ENCODE measurements around the gene LYAR. TPM values are rescaled to one million over a fixed set of nuclear protein-coding genes. Genes with fewer than 3 reads are reported as not detected.

Gene LYAR
- total RNA-seq, 2 donors from 2014 or later = 14.2 to 20.8 TPM

GRCh38 chr4:4227510-4228355 is 62.2 kb downstream of the LYAR start:
- H3K9me3 ChIP-seq = no peaks in the 10 kb centered on the region
- peaks cover 0 to 6% of the 10 kb centered on the region in 2 donors for H3K27me3 ChIP-seq
- DNase-seq (ENCODE audit: low spot score) = no peak
- no peaks in the 10 kb centered on the region for H3K36me3 ChIP-seq
- H3K4me1 ChIP-seq = no peaks in the 10 kb centered on the region
- H3K4me3 ChIP-seq = no peak overlapping the region
- no peak overlapping the region for H3K27ac ChIP-seq
- no peak for TF ChIP-seq CTCF (IDR thresholded peaks at IDR 0.05)

GRCh38 chr4:4226606-4227438 is 63.1 kb downstream of the LYAR start, which contains the start of gene OTOP1:
OTOP1 (minus strand) TSS chr4:4226929; CDS start chr4:4226864, 65 bp downstream.
- H3K4me3 ChIP-seq = no peak within 1 kb of the TSS
- H3K36me3 ChIP-seq = no peaks in the 10 kb centered on the region
- peaks cover 0 to 6% of the 10 kb centered on the region in 2 donors for H3K27me3 ChIP-seq
- DNase-seq (ENCODE audit: low spot score) = no peak
- H3K4me1 ChIP-seq = no peaks in the 10 kb centered on the region
- TF ChIP-seq CTCF (IDR thresholded peaks at IDR 0.05) = no peak
- no peaks in the 10 kb centered on the region for H3K9me3 ChIP-seq
- no peak within 1 kb of the TSS for H3K27ac ChIP-seq

- Histone ChIP-seq H3K9me3 (no peaks in the 10 kb centered on the region), H3K27ac (no peak overlapping the region), H3K36me3 (no peaks in the 10 kb centered on the region), H3K4me3 (no peak overlapping the region), H3K27me3 (peaks cover 0 to 6% of the 10 kb centered on the region in 2 donors), H3K4me1 (no peaks in the 10 kb centered on the region)
- TF ChIP-seq CTCF (IDR thresholded peaks at IDR 0.05) = no peak
- DNase-seq (ENCODE audit: low spot score) = no peak
These were observed 63.9 kb downstream of the LYAR start for GRCh38 chr4:4225915-4226605.

Other genes with a start within 250 kb of the LYAR start
- not detected for gene OTOP1, start 63.2 kb downstream of the LYAR start, total RNA-seq
- 10 to 100 TPM; 14.5 to 14.9 TPM for gene TMEM128, start 41.9 kb downstream of the LYAR start, total RNA-seq
- gene ZBTB49, start 97 bp upstream of the LYAR start, total RNA-seq = 10 to 100 TPM in 1 of 2 donors, 1 to 10 TPM in 1; 4.7 to 12.9 TPM
- gene NSG1, start 96.9 kb upstream of the LYAR start, total RNA-seq = 10 to 100 TPM; 14.4 to 19.6 TPM

Data from right atrium auricular region (tissue), 2 donors.